Measurements from ENCODE around the gene WWOX.

- TF ChIP-seq CTCF (IDR thresholded peaks at IDR 0.05; ENCODE audit: low read depth, low read length): no peak
- no peak for TF ChIP-seq POLR2A (IDR thresholded peaks at IDR 0.05; ENCODE audit: extremely low read depth, insufficient read length)
- no peak for TF ChIP-seq MYC (IDR thresholded peaks at IDR 0.05; ENCODE audit: low read depth, low read length)
These were observed 665.0 kb downstream of the WWOX start for GRCh38 chr16:78764478-78764877.

All from NB4 (cell line).